GM18517 (cell line): ENCODE data around the gene CHSY1.
"Not testable (repeated sequence)": the region's sequence is repeated elsewhere in the genome, so short reads cannot be mapped to it uniquely, and the experiment has no call there.

ENCODE experiments used
- ATAC-seq: cut with Tn5 transposase; IDR thresholded peaks from one replicate; pipeline ENCODE4 v1.9.1; 2021; ENCODE audit warnings: mild to moderate bottlenecking, moderate library complexity; ENCODE audit not compliant: unreplicated experiment

Gene CHSY1

DNA sequence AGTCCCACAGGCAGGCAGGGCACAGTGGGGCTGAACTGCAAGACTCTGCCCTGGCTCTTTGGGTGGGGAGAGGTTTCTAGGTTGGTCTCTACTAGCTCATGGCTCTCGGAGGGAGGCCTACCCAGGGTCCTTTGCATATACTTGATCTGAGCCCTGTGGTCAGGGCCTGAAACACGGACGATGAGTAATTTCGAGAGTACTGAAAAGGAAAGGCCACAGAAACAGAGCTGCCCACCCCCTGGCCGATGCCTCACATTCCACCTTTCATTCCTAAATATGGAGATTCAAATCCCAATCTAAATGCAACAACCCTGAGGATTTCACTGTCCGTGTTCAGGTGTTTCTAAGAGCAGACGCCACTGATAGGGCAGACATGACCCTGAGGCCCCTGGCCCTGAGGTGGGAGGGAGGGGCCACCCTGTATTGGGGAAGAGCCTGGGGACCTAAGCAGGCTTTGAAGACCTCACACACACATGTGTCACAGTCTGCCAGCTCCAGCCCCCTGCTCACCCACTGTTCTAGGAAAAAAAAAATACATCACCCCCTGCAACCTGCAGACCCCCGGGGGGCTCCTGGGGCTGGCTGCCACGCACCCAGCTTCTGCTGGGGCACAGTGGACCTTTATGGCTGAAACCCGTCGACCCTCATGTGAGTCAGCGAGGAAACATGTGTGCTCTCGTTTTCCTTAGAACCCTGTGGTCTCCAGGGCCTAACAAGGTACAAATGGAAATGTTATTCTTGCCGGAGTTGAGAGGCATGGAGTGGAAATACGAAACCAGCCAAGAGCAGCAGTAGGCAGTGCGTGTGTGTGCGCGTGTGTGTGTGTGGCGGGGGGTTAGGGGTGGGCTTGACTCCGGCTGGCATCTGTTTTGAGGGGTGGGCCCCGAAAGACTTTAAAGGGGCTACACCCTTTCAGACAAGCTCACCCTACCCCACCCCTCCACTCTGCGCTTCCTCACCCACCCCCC, 112.7 kb downstream of the CHSY1 start:
- peak; percentile 61 for ATAC-seq

DNA sequence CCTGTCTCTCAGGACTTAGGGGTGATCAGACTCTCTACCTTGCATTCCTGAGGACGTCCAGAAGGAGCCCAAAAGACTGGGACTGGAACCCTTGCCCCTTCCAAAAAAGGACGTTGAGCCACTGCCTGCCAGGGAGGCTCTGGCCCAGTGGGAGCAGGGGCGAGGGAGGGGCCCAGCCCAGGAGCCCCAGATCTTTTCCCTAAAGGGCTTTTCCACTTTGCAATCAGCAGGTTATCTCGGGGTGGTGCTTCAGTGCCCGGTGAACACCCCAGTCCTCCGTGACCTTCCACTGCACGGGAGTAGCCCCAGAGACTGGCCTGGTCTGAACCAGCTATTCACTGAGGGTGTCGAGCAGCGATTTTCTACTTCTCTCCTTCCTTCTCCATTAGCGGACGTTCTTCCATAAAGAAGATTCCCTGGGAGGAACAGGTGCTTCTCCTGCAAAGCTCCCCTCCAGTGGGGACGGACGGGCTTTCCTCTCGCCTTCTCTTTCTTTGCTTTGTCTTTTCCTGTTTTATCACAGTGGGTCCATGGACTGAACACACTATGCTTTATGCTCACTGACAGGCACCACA, 113.7 kb downstream of the CHSY1 start:
- ATAC-seq: no peak

DNA sequence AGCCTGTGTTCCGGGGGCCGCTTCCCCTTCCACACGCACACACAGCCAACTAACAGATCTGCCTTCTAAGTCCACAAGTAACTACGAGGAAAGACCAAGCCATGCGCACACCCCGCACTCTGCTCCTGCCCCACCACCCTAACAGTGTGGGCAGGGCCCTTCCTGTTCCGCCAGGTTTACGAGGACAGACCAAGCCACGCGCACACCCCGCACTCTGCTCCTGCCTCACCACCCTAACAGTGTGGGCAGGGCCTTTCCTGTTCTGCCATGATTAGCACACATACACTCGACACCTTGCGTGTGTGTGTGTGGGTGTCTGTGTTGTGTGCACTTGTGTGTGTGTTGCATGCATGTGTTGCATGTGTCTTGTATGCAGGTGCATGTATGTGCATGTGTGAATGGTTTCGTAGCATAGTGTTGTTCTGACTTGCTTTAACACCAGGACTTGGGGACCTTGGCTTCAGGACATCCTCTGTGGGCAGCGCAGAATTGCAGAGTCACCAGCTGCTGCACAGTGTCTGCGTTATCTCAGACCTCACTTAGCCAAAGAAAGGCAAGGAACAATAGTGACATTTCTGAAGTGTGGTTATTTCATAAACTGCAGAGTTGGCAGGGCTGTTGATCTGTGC, 114.4 kb downstream of the CHSY1 start:
- ATAC-seq: no peak

DNA sequence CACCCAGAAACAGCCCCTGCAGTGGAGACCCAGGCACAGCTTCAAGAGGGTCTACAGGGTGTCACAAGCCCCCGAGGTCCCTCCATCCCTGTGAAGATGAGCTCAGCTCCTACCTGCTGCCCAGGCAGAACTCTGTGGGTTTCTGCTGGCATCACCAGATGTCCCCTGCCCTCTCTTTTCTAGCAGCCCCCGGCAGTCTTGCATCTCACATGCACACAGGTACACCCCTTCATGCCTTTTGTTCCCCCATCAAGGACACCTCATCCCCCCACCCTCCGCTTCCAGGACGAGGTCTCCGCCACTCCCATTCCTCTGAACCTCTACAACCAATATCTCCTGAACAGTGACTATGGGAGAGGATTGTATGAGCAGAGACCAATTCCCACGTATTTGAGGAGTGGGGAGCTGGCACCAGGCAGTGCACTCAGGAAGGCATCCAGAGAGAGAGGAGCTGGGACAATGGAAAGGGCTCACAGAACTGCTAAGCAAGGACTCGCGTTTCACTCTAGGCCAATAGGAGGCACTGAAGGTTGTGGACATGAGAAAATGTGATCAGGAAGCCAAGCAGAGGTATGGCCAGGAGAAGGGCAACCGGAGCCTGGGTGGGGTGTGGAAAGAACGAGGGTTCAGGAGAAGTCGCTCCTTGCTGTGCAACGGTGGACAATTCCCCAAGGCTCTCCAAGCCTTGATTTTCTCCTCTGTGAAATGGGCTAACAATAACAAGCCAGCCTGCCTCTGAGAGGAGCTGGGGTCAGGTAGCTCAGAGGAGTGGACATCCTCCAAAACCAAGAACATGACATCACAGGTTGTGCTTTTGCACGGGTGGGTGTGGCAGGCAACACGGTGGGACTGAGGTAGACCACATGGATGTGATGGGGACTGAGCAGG, 115.2 kb downstream of the CHSY1 start:
- ATAC-seq: no peak

DNA sequence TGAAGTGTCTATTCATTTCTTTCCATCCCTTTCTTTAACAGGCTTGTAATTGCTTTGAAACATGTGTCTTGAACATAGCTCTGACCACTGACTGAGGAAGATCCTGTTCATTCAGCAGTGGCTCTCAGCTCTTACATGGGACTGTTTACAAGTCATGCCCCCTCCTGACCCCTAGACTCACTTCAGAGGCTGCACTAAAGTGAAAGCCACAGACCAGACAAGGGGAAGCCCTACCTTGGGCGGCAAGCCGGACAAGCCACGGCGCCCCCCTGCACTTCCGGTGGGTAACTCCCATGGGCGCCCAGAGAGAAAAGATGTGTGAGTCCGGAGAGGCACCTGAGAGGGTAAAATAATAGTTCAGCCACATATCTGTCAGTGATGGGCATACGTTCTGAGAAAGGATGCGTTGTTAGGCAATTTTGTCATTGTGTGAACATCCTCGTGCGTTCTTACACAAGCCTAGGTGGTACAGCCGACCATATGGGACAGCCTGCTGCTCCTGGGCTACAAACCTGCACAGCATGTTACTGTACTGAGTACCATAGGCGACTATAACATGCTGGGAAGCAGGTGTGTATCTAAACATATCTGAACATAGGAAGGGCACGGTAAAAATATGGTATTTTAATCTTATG, 116.2 kb downstream of the CHSY1 start:
- ATAC-seq: peak; percentile 82

DNA sequence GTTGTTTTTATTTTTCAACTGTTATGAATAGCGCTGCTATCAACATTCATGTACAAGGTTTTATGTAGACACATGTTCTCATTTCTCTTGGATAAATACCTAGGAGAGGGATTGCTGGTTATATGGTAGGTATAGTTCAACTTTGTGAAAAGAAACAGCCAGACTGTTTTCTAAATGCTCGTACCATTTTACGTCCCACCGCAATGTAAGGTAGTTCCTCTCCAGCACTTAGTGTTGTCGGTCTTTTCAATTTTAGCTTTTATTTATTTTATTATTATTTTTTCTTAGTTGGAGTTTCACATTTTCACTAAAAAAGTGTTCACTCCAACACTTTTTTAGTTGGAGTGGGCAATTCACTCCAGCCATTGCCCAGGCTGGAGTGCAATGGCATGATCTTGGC, 117.1 kb downstream of the CHSY1 start:
- no peak for ATAC-seq

DNA sequence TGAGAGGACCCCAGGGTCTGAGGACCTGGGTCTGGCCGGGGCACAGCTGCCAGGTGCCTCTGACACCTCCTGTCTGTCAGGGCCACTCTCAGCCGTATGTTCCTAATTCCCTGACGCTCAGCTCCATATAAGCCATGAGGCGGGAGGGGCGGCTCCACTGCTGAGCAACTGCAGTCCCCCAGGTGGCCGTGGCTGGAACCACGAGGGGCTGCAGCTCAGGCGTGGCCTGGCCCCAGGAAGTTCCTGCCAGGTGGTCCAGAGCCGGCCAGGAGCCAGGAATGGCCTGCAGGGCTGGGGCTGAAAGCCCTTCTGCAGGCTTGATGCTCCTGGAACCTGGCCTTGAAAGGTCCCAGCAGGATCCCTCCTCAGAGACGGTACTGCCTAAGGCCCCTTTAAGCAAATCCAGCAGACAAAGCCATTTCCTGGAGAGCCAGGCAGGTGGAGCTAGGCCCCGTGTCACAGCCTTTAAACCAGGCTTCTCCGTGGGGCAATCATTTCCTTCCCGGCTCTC, 118.0 kb downstream of the CHSY1 start:
- ATAC-seq: no peak

DNA sequence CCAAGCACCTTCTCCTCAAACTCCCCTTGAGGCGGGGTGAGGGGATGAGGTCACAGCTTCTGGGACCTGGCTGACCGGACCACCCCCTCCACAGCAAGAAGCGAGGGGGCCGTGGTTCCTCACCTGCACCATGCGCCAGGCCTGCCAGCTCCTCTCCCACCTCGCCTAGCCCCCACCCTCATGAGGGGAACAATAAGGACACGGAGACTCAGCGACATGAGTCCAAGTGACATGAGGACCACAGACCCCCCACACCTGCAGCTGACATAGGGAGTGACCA, 118.7 kb downstream of the CHSY1 start:
- no peak for ATAC-seq

DNA sequence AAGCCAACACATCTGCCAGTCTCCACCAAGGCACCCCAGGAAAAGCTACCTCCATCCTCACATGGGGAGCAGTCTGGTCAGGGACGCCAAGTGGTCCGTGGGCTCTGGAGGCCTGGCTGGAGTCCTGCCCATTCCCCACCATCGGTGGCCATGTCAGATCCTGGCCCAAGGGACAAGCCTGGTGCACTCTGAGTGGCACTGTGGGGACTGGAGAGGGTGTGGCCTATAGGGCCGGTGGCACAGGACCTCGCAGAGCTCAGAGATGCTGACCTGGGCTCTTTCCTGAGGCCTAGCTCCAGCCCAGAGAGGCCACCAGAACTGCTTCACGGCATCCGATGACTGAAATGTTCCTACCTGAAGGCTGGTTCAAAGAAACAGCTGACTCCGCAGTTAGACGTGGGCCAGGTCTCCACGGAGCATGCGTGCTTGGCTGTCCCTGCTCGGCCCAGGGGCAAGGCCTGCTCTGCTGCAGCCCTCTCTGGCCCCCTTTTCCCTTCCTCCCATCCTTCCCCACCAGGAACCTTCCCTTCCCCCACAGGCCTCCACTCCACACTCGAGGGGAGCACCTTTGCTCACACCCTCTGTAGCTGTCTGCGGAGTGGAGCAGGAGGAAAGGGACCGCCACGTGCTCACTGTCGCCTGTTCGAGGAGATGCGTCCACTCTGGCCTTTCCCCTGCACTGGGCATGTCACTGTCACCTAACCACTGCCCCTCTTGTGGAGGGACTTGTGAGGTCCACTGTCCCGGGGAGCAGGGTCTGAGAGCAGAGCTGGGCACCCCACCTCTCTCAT, 119.3 kb downstream of the CHSY1 start:
- ATAC-seq: no peak

DNA sequence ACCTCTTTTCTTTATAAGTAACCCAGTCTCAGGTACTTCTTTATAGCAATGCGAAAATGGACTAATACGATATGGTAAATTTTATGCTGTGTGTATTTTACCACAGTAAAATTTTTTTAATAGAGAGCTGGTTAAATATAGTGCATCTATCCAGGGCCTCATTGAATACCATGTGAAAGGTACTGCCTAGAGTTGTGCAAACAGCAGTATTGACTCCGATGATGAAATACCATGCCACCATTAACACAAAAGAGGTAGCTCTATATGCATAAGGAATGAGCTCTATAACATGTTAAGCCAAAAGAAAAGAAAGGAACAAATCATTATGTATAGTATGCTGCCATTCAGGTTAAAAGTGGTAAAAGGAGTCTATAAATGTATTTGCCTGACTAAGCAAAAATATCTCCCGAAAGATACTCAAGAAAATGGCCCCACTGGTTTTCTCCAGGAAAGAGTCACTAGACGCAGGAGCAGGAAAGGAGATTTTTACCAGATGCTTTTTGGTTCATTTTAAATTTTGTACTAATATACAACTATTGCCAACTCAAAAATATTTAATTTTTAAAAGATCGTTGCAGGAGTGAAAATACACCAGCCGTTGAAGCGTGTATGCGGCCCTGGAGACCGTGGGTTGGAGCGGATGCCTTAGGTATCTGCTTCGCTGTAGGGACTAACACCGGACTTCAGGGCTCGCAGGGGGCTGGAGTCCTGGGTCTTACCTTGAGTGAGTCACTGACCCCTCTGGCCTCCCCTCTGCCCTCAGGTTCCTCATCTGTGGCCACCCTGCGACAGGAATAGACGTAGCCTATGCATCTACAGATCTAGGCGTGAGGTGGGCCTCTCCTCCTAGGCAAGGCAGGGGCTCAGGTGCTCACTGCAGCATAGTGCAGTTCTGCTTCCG, 120.1 kb downstream of the CHSY1 start:
- ATAC-seq: no peak

DNA sequence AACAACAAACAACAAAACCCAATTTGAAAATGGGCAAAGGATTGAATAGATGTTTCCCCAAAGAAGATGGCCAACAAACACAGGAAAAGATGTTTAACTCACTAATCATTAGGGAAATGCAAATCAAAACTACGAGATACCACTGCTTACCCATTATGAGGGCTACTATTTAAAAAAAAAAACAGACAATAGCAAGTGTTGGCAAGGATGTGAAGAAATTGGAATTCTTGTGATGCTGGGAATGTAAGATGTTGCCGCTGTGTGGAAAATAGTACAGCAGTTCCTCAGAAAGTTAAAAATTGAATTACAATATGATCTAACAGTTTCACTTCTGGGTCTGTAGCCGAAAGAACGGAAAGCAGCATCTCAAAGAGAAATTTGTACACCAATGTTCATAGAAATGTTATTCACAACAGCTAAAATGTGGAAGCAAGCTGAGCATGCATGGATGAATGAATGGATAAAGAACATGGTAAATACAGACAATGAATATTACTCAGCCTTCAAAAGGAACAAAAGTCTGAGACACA, 121.9 kb downstream of the CHSY1 start:
- no peak for ATAC-seq

DNA sequence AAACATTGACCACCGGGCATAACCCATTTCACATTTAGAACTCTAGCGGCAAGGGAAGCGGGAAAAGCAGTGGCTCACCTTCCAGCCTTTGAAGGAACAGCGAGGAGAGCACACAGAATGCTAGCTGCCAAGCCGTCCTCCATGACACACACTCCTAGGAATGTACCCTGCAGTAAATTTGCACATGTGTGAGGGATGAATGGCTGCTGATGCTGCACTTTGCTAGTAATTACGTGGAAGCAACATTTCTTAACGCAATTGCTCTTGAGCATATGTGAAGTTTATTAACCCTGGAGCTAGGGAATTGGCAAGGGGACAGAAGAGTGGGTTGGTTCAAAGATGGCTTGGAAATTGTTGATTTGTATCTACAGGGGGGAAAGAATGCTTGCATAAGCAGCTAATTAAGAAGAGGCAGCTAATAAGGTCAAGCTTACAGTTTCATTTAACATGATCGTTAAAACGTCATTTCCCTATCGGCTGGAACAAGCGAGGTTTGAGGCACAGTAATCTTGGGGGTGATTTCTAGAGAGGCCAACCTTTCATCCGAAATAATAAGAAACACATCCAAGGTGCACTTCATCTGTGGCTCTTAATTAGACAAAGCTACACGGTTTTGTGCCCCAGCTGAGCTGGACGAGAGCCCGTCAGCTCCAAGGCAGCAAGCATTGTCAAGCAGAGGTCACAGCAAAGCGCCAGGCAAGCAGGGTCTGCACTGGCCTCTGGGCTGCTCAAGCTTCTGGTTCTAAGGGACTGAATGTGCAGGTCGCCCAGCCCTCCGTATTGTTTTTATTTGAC, 123.4 kb downstream of the CHSY1 start:
- no peak for ATAC-seq

DNA sequence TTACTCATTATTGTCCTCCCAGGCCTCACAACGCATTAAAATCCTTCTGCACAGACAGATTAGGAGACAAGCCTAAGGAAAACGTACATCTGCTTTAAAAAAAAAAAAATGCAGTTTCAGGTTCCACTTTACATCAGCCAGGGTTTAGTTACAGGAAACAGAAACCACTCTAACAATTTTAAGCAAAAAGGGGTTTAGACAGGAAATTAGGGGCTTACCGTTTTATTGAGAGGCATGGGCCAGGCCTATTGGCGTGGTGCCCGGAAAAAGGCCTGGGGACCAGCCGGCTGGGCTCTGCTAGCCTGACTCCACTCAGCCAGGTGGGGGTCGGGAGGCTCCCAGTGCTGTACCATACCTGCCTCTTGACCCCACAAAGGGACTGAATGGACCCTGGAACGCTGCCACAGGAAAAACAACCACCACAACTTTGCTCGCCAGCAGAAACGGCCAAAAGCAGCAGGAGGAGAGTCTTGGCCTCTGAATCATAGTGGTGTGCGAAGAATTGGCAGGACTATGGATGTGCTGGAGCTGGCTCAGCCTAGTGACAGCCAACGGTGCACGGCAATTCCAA, 124.3 kb downstream of the CHSY1 start:
- ATAC-seq: peak; percentile 71

DNA sequence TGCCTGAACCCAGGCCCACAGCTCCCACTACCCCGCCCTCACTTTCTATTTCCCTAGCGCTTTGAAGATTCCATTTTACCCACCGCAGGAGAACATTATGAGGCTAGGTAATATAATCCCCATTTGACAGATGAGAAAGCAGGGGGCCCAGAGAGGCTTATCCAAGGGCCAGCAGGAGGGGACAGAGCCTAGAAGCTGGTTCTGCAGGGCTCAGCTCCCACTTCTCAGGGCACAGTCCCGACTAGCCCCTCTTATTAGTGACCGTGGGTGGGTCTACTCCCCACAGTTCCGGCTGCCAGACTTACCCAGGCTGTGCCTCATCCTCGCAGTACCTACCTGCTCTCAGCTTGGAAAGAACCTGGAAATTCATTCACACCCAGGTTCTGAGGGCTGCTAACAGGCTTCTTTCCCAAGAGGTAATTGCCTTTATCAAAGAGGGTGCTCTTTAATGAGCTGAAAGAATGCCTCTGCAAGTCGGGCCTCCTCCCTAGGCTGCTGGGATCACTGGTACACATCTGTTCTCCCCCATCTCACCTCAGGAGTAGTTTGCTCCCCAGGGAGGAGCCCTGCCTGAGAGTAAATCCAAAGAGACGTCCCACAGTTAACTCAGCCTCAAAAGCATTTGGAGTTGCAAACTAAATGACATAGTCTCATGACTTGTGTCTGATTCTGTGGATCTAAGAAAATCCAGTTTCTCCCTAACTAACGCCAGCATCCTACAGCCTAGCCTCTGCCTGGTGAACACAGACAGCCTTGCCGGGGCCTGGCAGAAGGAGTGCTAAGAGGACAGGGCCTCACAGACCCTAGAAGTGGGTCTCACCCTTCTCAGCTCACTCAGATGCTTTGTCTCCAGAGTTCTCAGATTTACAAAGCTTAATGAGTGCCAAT, 125.0 kb downstream of the CHSY1 start:
- ATAC-seq: peak; percentile 54

DNA sequence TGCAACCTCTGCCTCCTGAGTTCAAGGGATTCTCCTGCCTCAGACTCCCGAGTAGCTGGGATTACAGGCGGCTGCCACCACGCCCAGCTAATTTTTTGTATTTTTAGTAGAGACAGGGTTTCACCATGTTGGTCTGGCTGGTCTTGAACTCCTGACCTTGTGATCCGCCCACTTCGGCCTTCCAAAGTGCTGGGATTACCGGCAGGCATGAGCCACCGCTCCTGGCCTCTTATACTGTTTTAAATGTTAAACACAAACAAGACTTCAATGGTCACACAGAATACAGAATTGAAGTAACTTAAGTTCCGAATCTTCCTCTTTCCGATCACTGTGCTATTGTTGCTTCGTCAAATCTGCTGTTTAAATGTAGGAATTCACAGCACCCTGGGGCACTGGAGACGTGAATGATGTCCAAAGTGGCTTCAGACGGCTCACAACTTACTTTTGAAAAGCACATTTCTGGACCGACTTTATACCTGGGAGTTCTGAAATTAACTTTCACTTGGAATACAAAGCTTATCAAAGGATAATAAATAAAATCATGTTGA, 125.9 kb downstream of the CHSY1 start:
- not testable (repeated sequence) for ATAC-seq
